GM12878 (cell line): ENCODE measurements around the gene SLC35A5.

Experiments used
- CTCF ChIP-seq, 3 experiments: IDR thresholded peaks in 2 of 3; conservative IDR thresholded peaks in 1 of 3; 2 replicates each; pipeline ENCODE4 v1.5.1; 2011; ENCODE audit warnings: low read depth in 3 of 3, low read length in 3 of 3, mild to moderate bottlenecking in 3 of 3, control low read depth in 2 of 3, moderate library complexity in 2 of 3, inconsistent platforms in 1 of 3, mixed read lengths in 1 of 3; ENCODE audit not compliant: control insufficient read depth in 2 of 3, insufficient read depth in 1 of 3; ENCODE audit errors: extremely low read depth in 1 of 3
- EZH2 ChIP-seq: IDR thresholded peaks from 2 replicates; pipeline ENCODE4 v1.6.1; 2012; ENCODE audit warnings: low read depth, mild to moderate bottlenecking, control low read depth, inconsistent platforms, low read length, borderline replicate concordance; ENCODE audit not compliant: control insufficient read depth
- GABPA ChIP-seq: IDR thresholded peaks from 2 replicates; pipeline ENCODE4 v1.6.1; 2014; ENCODE audit warnings: antibody characterized with exemption, low read depth, mild to moderate bottlenecking, inconsistent platforms
- JUND ChIP-seq: IDR thresholded peaks from 2 replicates; pipeline ENCODE4 v1.6.1; 2012; ENCODE audit warnings: low read depth, mild to moderate bottlenecking, low read length, improper control_type of control experiment, moderate library complexity
- MYC ChIP-seq: IDR thresholded peaks from 2 replicates; pipeline ENCODE4 v1.6.1; 2011; ENCODE audit warnings: mild to moderate bottlenecking, low read length, moderate library complexity, inconsistent platforms; ENCODE audit not compliant: insufficient read depth, insufficient replicate concordance, insufficient read length, severe bottlenecking
- POLR2A ChIP-seq: IDR thresholded peaks from 2 replicates; pipeline ENCODE4 v1.6.1; 2011; ENCODE audit warnings: low read depth, mild to moderate bottlenecking, low read length
- RCOR1 ChIP-seq: conservative IDR thresholded peaks from 2 replicates; pipeline ENCODE4 v1.6.1; 2012; ENCODE audit warnings: low read depth, low read length, improper control_type of control experiment
- SIN3A ChIP-seq: IDR thresholded peaks from 2 replicates; pipeline ENCODE4 v1.6.1; 2012; ENCODE audit warnings: low read depth, low read length, improper control_type of control experiment
- SREBF2 ChIP-seq: IDR thresholded peaks from 2 replicates; pipeline ENCODE4 v1.6.1; 2012; ENCODE audit warnings: mild to moderate bottlenecking, low read length
- TBL1XR1 ChIP-seq: IDR thresholded peaks from 2 replicates; pipeline ENCODE4 v1.6.1; 2012; ENCODE audit warnings: low read depth, low read length, improper control_type of control experiment
- USF1 ChIP-seq: IDR thresholded peaks from 2 replicates; pipeline ENCODE4 v1.6.1; 2011; ENCODE audit warnings: borderline replicate concordance, low read depth, mild to moderate bottlenecking, moderate library complexity, mixed read lengths, low read length; ENCODE audit not compliant: insufficient read depth; ENCODE audit errors: extremely low read length
- ZNF217 ChIP-seq: fragments of 450-650 bp; IDR thresholded peaks from 2 replicates; pipeline ENCODE4 v1.6.1; 2017; ENCODE audit warnings: antibody characterized with exemption, mild to moderate bottlenecking

- TF ChIP-seq SREBF2 (no peak), CTCF (IDR thresholded peaks at IDR 0.05 in 2 of 3, conservative IDR thresholded peaks at IDR 0.05 in 1 of 3; ENCODE audit: control insufficient read depth in 2 of 3, extremely low read depth in 1 of 3, insufficient read depth in 1 of 3, low read depth in 3 of 3, low read length in 3 of 3) (no peak), EZH2 (no peak), ZNF217 (no peak), POLR2A (no peak), SIN3A (no peak), RCOR1 (no peak), JUND (no peak), TBL1XR1 (no peak), USF1 (no peak), GABPA (no peak), MYC (no peak)
Measured at GRCh38 chr3:112606098-112606497, 44.3 kb downstream of the SLC35A5 start.
